Thyroid gland (tissue), 4 donors: ENCODE measurements around the gene STEAP1B. TPM values are rescaled to one million over a fixed set of nuclear protein-coding genes. Genes with fewer than 3 reads are reported as not detected.

Source experiments
- DNase-seq, 2 donors: peaks; one replicate each; pipeline ENCODE4 v3.0.0-alpha.2; 2019
- H3K27ac ChIP-seq, 3 donors: fragments of 200-600 bp; sonication (generic); 1 replicate in 2 of 3; 2 replicates in 1 of 3; pipeline ENCODE4 v1.5.1; 2016 to 2019; ENCODE audit warnings: mild to moderate bottlenecking in 1 of 3, moderate library complexity in 1 of 3
- H3K27me3 ChIP-seq: fragments of 200-600 bp; sonication (generic); one replicate; pipeline ENCODE4 v1.5.1; 2019
- H3K36me3 ChIP-seq, 2 donors: fragments of 200-600 bp; sonication (generic); one replicate each; pipeline ENCODE4 v1.5.1; 2016 to 2019
- H3K4me1 ChIP-seq, 2 donors: fragments of 200-600 bp; sonication (generic); one replicate each; pipeline ENCODE4 v1.5.1; 2017 to 2019
- H3K4me3 ChIP-seq, 3 donors: fragments of 200-600 bp; sonication (generic); replicated peaks in 1 of 3; 1 replicate in 2 of 3; 2 replicates in 1 of 3; pipeline ENCODE4 v1.5.1; 2016; ENCODE audit warnings: mild to moderate bottlenecking in 1 of 3
- H3K9me3 ChIP-seq: fragments of 200-600 bp; sonication (generic); one replicate; pipeline ENCODE4 v1.5.1; 2017
- POLR2A ChIP-seq, 2 donors: fragments of 450-650 bp; IDR thresholded peaks; one replicate each; pipeline ENCODE4 v1.6.1; 2017; ENCODE audit warnings: antibody characterized with exemption in 2 of 2, mild to moderate bottlenecking in 2 of 2, moderate library complexity in 1 of 2
- WGBS, 2 donors: methylation state at CpG; one replicate each; pipeline ENCODE4 v1.1.5; 2017; 5-methylcytosine and 5-hydroxymethylcytosine counted together
- intact Hi-C: fragments of 100-400 bp; cut with DNase I; formaldehyde crosslinking; loops from one replicate; pipeline ENCODE4 v1.15.1; 2023
- total RNA-seq, 4 donors: library from RNA; depleted of rRNA; stranded (reverse); fragments of >200 nt; gene quantifications; one replicate each; pipeline ENCODE4 v1.2.3, GENCODE V29; 2016
- TF ChIP-seq, protein P1 (sequence below), 6 experiments: fragments of 200-600 bp in 3 of 6; fragments of 450-650 bp in 3 of 6; sonication (generic) in 3 of 6; IDR thresholded peaks; one replicate each; pipeline ENCODE4 v1.5.1; 2016 to 2019; ENCODE audit warnings: antibody characterized with exemption in 6 of 6, mild to moderate bottlenecking in 2 of 6, inconsistent platforms in 1 of 6, moderate library complexity in 1 of 6

The STEAP1B gene
- total RNA-seq, 4 donors from 2014 or later, result 0.33 to 0.40 TPM; not detected in 2

- no peak overlapping the region for H3K4me3 ChIP-seq
- DNase-seq, result no peak
- no peaks in the 10 kb centered on the region for H3K9me3 ChIP-seq
- 81% methylated on average over 10 of the region's 10 CpGs for WGBS, 2 donors
- no peak for TF ChIP-seq POLR2A (IDR thresholded peaks at IDR 0.05)
- TF ChIP-seq, protein P1, sequence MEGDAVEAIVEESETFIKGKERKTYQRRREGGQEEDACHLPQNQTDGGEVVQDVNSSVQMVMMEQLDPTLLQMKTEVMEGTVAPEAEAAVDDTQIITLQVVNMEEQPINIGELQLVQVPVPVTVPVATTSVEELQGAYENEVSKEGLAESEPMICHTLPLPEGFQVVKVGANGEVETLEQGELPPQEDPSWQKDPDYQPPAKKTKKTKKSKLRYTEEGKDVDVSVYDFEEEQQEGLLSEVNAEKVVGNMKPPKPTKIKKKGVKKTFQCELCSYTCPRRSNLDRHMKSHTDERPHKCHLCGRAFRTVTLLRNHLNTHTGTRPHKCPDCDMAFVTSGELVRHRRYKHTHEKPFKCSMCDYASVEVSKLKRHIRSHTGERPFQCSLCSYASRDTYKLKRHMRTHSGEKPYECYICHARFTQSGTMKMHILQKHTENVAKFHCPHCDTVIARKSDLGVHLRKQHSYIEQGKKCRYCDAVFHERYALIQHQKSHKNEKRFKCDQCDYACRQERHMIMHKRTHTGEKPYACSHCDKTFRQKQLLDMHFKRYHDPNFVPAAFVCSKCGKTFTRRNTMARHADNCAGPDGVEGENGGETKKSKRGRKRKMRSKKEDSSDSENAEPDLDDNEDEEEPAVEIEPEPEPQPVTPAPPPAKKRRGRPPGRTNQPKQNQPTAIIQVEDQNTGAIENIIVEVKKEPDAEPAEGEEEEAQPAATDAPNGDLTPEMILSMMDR (IDR thresholded peaks at IDR 0.05), result no peak
- no peaks in the 10 kb centered on the region for H3K27me3 ChIP-seq
- intact Hi-C loops, result no loop called here
- no peak overlapping the region for H3K27ac ChIP-seq
- H3K4me1 ChIP-seq, result no peaks in the 10 kb centered on the region
- H3K36me3 ChIP-seq, result no peaks in the 10 kb centered on the region
Measured at GRCh38 chr7:22470981-22471380, 29.0 kb downstream of the STEAP1B start.

DNA sequence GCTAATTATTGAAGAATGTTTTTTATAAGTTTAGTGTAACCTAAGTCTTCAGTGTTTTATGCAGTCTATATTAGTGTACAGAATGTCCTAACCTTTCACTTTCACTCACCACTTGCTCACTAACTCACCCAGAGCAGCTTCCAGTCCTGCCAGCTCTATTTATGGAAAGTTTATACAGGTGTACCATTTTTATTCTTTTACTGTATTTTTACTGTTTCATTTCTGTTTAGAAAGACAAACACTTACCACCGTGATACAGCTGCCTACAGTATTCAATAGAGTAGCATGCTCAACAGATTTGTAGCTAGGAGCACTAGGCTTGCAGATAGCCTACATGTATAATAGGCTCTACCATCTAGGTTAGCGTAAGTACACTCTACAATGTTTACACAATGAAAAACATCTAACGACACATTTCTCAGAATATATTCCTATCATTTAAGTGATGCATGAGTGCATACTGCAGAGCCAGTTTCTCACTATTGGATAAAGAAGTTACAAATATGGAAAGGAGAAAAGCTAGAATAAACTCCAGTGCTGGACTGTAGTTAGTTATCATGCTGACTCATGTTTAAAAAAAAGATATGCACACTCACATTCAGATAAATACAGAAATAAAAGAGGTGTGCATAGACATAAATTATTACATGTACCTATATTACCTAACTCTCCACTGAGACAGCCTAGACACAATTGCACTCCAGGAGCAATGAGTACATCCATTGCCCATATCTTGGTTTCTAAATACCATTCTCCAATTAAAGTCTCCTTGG lies 30.4 kb downstream of the STEAP1B start:
- TF ChIP-seq POLR2A (IDR thresholded peaks at IDR 0.05), result no peak
- TF ChIP-seq, protein P1 (IDR thresholded peaks at IDR 0.05), result no peak
- Histone ChIP-seq H3K36me3 (no peaks in the 10 kb centered on the region), H3K4me1 (no peaks in the 10 kb centered on the region), H3K27me3 (no peaks in the 10 kb centered on the region), H3K9me3 (no peaks in the 10 kb centered on the region), H3K27ac (no peak overlapping the region), H3K4me3 (no peak overlapping the region)
- intact Hi-C loops, result no loop called here
- DNase-seq, result no peak
- 88 to 93% methylated on average over 3 of the region's 3 CpGs for WGBS, 2 donors

GRCh38 chr7:22468609-22469008 lies 31.4 kb downstream of the STEAP1B start:
- no peaks in the 10 kb centered on the region for H3K4me1 ChIP-seq
- H3K27me3 ChIP-seq, result no peaks in the 10 kb centered on the region
- 93% methylated on average over 3 of the region's 3 CpGs for WGBS, 2 donors
- no peak overlapping the region for H3K4me3 ChIP-seq
- no peaks in the 10 kb centered on the region for H3K9me3 ChIP-seq
- no peak overlapping the region for H3K27ac ChIP-seq
- TF ChIP-seq POLR2A (IDR thresholded peaks at IDR 0.05), result no peak
- TF ChIP-seq, protein P1 (IDR thresholded peaks at IDR 0.05), result no peak
- intact Hi-C loops, result no loop called here
- no peak for DNase-seq
- H3K36me3 ChIP-seq, result no peaks in the 10 kb centered on the region

DNA sequence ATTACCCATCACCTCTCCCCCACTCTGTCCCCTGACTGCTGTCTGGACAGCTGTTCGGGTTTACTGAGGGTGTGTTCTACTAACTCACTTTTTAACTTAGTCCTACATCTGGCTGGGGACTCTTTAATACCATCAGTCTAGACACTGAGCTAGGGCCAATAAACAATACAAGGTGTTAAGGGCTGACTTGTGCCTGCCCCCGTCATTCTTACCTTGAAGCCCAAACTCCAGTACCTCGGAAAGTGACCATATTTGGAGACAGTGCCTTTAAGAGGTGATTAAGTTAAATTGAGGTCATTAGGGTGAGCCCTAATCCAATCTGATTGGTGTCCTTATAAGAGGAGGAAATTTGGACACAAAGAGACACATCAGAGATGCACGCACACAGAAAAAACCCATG lies 35.7 kb downstream of the STEAP1B start:
- no peaks in the 10 kb centered on the region for H3K36me3 ChIP-seq
- H3K27ac ChIP-seq, result no peak overlapping the region
- TF ChIP-seq, protein P1 (IDR thresholded peaks at IDR 0.05), result no peak
- TF ChIP-seq POLR2A (IDR thresholded peaks at IDR 0.05), result no peak
- intact Hi-C loops, result no loop called here
- H3K27me3 ChIP-seq, result no peaks in the 10 kb centered on the region
- H3K9me3 ChIP-seq, result no peaks in the 10 kb centered on the region
- no peak overlapping the region for H3K4me3 ChIP-seq
- DNase-seq, result no peak
- 93 to 94% methylated on average over 4 of the region's 4 CpGs for WGBS, 2 donors
- no peaks in the 10 kb centered on the region for H3K4me1 ChIP-seq

DNA sequence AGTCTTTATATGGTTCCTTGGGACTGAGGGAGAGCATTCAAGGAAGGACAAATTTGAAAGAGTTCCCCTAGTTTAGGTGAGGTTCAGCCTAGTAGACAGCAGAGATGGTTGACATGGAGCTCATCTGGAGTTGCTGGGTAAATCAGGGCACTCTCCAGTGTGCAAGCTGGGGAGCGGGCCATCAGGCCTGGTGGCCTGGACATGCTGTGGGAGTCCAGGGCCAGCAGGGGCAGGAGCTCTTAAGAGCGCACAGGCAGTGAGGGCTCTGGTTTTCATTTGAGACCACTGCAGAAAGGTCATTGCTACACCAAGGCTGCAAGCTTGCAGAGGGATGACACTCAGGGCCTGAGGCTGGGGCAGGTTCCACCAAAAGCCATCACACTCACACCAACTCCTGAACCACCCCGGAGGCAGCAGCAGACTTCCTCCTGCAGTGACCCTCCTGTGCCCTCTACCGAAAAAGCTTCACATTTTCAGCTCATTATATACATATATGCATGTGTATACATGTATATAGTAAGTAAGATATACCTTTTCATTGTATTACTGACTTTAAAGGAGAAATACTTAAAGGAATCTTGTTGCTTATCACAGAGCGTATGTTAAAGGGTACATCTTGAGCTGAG lies 39.5 kb downstream of the STEAP1B start:
- Histone ChIP-seq H3K27ac (no peak overlapping the region), H3K9me3 (no peaks in the 10 kb centered on the region), H3K27me3 (no peaks in the 10 kb centered on the region), H3K4me1 (no peaks in the 10 kb centered on the region), H3K4me3 (no peak overlapping the region), H3K36me3 (no peaks in the 10 kb centered on the region)
- WGBS, 2 donors, result 76 to 96% methylated on average over 5 of the region's 5 CpGs
- no peak for TF ChIP-seq POLR2A (IDR thresholded peaks at IDR 0.05)
- DNase-seq, result no peak
- intact Hi-C loops, result no loop called here
